MCF 10A (cell line): ENCODE measurements around the gene TAS2R43. TPM values are rescaled to one million over a fixed set of nuclear protein-coding genes. Genes with fewer than 3 reads are reported as not detected.
"Not testable (repeated sequence)": the region's sequence is repeated elsewhere in the genome, so short reads cannot be mapped to it uniquely, and the experiment has no call there.

Experiments
- BruUV-seq: library from RNA; stranded (reverse); fragments of 400-500 nt; replicated peaks from 2 replicates; lab custom pipeline; 2021; lab: Mats Ljungman, UMichigan
- CTCF ChIA-PET: fragments of 300-600 bp; sonication (Branson Sonifier 250); formaldehyde crosslinking; extraction: SDS; loops from one replicate; lab custom pipeline; 2021; ENCODE audit warnings: antibody characterized with exemption, inconsistent platforms; lab: Yijun Ruan, JAX
- POLR2A ChIA-PET: fragments of 300-600, 350-650 bp; sonication (Branson Sonifier 250); formaldehyde crosslinking; extraction: SDS; loops from one replicate; lab custom pipeline; 2020; ENCODE audit warnings: antibody characterized with exemption, inconsistent platforms; lab: Yijun Ruan, JAX
- DNase-seq: peaks from one replicate; pipeline ENCODE4 v3.0.0-alpha.2; 2018; ENCODE audit not compliant: unreplicated experiment
- H3K27ac Mint-ChIP-seq: one replicate; pipeline ENCODE4 v1.8.0; 2022; ENCODE audit warnings: mild to moderate bottlenecking, low read depth, mixed read lengths; ENCODE audit not compliant: unreplicated experiment
- H3K27me3 Mint-ChIP-seq: one replicate; pipeline ENCODE4 v1.8.0; 2022; ENCODE audit warnings: mixed read lengths; ENCODE audit not compliant: insufficient read depth, unreplicated experiment
- H3K36me3 Mint-ChIP-seq: one replicate; pipeline ENCODE4 v1.8.0; 2022; ENCODE audit warnings: mild to moderate bottlenecking, moderate library complexity, mixed read lengths; ENCODE audit not compliant: insufficient read depth, unreplicated experiment
- H3K4me1 Mint-ChIP-seq: one replicate; pipeline ENCODE4 v1.8.0; 2022; ENCODE audit warnings: mixed read lengths; ENCODE audit not compliant: insufficient read depth, unreplicated experiment
- H3K4me3 Mint-ChIP-seq: one replicate; pipeline ENCODE4 v1.8.0; 2022; ENCODE audit warnings: mild to moderate bottlenecking, moderate library complexity, mixed read lengths; ENCODE audit not compliant: unreplicated experiment
- H3K9me3 Mint-ChIP-seq: one replicate; pipeline ENCODE4 v1.8.0; 2022; ENCODE audit warnings: mixed read lengths; ENCODE audit not compliant: unreplicated experiment
- intact Hi-C: fragments of 100-400 bp; cut with micrococcal nuclease; formaldehyde crosslinking; loops from 2 replicates; pipeline ENCODE4 v1.14.1; 2022
- total RNA-seq: library from RNA; stranded (reverse); gene quantifications from 2 replicates; pipeline ENCODE4 v1.2.3, GENCODE V29; 2022

The TAS2R43 gene
- total RNA-seq, 1 experiment from 2014 or later: not detected

GRCh38 chr12:11041366-11041765 is 50.7 kb downstream of the TAS2R43 start:
- H3K36me3 Mint-ChIP-seq, intact Hi-C loops, CTCF ChIA-PET: not testable (repeated sequence)

More at GRCh38 chr12:11041366-11041765, 50.7 kb downstream of the TAS2R43 start:
- H3K27ac Mint-ChIP-seq, H3K9me3 Mint-ChIP-seq, H3K4me3 Mint-ChIP-seq, DNase-seq, H3K4me1 Mint-ChIP-seq, BruUV-seq, H3K27me3 Mint-ChIP-seq, POLR2A ChIA-PET: not testable (repeated sequence)

Other genes with a start within 250 kb of the TAS2R43 start
- gene PRR4, start 242.8 kb downstream of the TAS2R43 start, total RNA-seq: 4.6 and 7.7 TPM in 2 replicates
- gene PRH1, start 208.1 kb downstream of the TAS2R43 start, total RNA-seq: 11.4 and 11.7 TPM in 2 replicates
- 0.68 and 0.93 TPM in 2 replicates for gene TAS2R13, start 182.8 kb downstream of the TAS2R43 start, total RNA-seq
- gene PRH2, start 163.1 kb downstream of the TAS2R43 start, total RNA-seq: not detected in 2 replicates
- 1.6 and 1.9 TPM in 2 replicates for gene TAS2R14, start 153.1 kb downstream of the TAS2R43 start, total RNA-seq
- 0.86 and 1.1 TPM in 2 replicates for gene TAS2R50, start 105.4 kb downstream of the TAS2R43 start, total RNA-seq
- 1.1 and 1.8 TPM in 2 replicates for gene TAS2R20, start 94.0 kb downstream of the TAS2R43 start, total RNA-seq
- 2.7 and 3.4 TPM in 2 replicates for gene TAS2R19, start 69.7 kb downstream of the TAS2R43 start, total RNA-seq
- gene TAS2R31, start 60.9 kb downstream of the TAS2R43 start, total RNA-seq: 1.9 and 2.0 TPM in 2 replicates
- 0.69 and 1.1 TPM in 2 replicates for gene TAS2R46, start 30.0 kb downstream of the TAS2R43 start, total RNA-seq
- 1.9 and 2.1 TPM in 2 replicates for gene TAS2R30, start 42.3 kb upstream of the TAS2R43 start, total RNA-seq
- 10.5 and 10.9 TPM in 2 replicates for gene SMIM10L1, start 78.9 kb upstream of the TAS2R43 start, total RNA-seq
- gene TAS2R42, start 94.6 kb upstream of the TAS2R43 start, total RNA-seq: not detected in 2 replicates
- gene PRB3, start 177.4 kb upstream of the TAS2R43 start, total RNA-seq: not detected in 2 replicates
- not detected in 2 replicates for gene PRB4, start 218.1 kb upstream of the TAS2R43 start, total RNA-seq